ENCODE results near the gene PTK6. TPM values are rescaled to one million over a fixed set of nuclear protein-coding genes. Genes with fewer than 3 reads are reported as not detected.

Gene PTK6
- total and polyA plus RNA-seq, 2 donors (not counting 1 experiment from before 2014, with no cell fraction given) = 0.86 to 2.3 TPM

DNA sequence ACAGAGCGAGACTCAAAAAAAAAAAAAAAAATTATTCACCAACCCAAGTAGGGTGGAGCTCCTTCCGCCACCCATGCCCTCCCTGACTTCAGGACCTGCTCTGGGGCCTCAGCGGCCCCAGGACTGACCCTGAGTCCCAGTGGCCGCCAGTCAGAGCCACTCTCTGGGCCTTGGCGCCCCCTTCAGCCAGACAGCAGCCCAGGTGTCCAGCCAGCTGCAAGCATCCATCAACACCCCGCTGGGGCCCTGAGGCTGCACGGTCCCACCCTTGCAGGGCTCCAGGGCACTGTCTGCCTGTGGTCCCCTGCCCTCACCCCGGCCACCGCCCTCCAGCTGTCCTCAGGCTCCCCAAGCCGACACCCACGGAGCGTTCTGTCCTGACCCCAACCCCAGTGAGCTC is 53.3 kb downstream of the PTK6 start:
- no peak overlapping the region for H3K4me2 ChIP-seq (replicated peaks; ENCODE audit: low read depth, low read length, poor library complexity, severe bottlenecking)
- H3K4me3 ChIP-seq (ENCODE audit: control extremely low read depth in 1 of 5, extremely low read depth in 1 of 5, insufficient read depth in 1 of 5, low read depth in 2 of 5, low read length in 4 of 5) = no peak overlapping the region
- H4K20me1 ChIP-seq (ENCODE audit: control insufficient read depth, insufficient read depth, low read length, poor library complexity, severe bottlenecking) = no peaks in the 10 kb centered on the region
- H3K9ac ChIP-seq (ENCODE audit: low read length) = no peak overlapping the region
- H3K79me2 ChIP-seq (ENCODE audit: control insufficient read depth, insufficient read depth, low read length) = no peaks in the 10 kb centered on the region
- Mint-ChIP-seq H3K9me3 (ENCODE audit: insufficient read depth) (no peaks in the 10 kb centered on the region), H3K4me1 (peaks cover 1% of the 10 kb centered on the region), H3K27me3 (peaks cover 22% of the 10 kb centered on the region), H3K27ac (no peak overlapping the region), H3K4me3 (no peak overlapping the region)
- peaks cover 0 to 20% (median 0%) of the 10 kb centered on the region in 3 donors for H3K9me3 ChIP-seq (ENCODE audit: control extremely low read depth in 1 of 3, control insufficient read depth in 2 of 3, insufficient read depth in 1 of 3, low read length in 2 of 3)
- no peaks in the 10 kb centered on the region for H3K36me3 ChIP-seq (replicated peaks in 1 of 2; ENCODE audit: control extremely low read depth in 1 of 2, control insufficient read depth in 1 of 2, extremely low read depth in 1 of 2, insufficient read depth in 2 of 2, low read length in 1 of 2)
- H2AFZ ChIP-seq (ENCODE audit: insufficient read depth, low read depth, low read length, poor library complexity, severe bottlenecking) = no peak overlapping the region
- H3K27ac ChIP-seq (ENCODE audit: low read length in 2 of 2) = no peak overlapping the region
- ATAC-seq (ENCODE audit: low read depth) (no peak), DNase-seq (no peak)
- H3K27me3 ChIP-seq (replicated peaks in 1 of 4; ENCODE audit: control extremely low read depth in 1 of 4, control insufficient read depth in 3 of 4, insufficient read depth in 4 of 4, low read length in 3 of 4) = peaks cover 0 to 55% (median 7%) of the 10 kb centered on the region in 4 experiments
- TF ChIP-seq EZH2 (IDR thresholded peaks at IDR 0.05; ENCODE audit: borderline replicate concordance, insufficient read depth, low read depth, low read length, poor library complexity, severe bottlenecking) = no peak
- TF ChIP-seq, protein P1, sequence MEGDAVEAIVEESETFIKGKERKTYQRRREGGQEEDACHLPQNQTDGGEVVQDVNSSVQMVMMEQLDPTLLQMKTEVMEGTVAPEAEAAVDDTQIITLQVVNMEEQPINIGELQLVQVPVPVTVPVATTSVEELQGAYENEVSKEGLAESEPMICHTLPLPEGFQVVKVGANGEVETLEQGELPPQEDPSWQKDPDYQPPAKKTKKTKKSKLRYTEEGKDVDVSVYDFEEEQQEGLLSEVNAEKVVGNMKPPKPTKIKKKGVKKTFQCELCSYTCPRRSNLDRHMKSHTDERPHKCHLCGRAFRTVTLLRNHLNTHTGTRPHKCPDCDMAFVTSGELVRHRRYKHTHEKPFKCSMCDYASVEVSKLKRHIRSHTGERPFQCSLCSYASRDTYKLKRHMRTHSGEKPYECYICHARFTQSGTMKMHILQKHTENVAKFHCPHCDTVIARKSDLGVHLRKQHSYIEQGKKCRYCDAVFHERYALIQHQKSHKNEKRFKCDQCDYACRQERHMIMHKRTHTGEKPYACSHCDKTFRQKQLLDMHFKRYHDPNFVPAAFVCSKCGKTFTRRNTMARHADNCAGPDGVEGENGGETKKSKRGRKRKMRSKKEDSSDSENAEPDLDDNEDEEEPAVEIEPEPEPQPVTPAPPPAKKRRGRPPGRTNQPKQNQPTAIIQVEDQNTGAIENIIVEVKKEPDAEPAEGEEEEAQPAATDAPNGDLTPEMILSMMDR (IDR thresholded peaks at IDR 0.05) = no peak
- ChIA-PET CTCF (interaction anchor here (0.8 kb wide), 1 partner anchor 13 kb away, joined by 4 read pairs; no protein-coding TSS in a partner anchor), POLR2A (no interaction called here)
- intact Hi-C loops (cut with micrococcal nuclease) = no loop called here
- H3K4me1 ChIP-seq (ENCODE audit: control insufficient read depth in 2 of 2, insufficient read depth in 2 of 2, low read length in 2 of 2) = peaks cover 0 to 4% of the 10 kb centered on the region in 2 donors
- 79% methylated on average over 10 of the region's 12 CpGs for WGBS (ENCODE audit: insufficient coverage)

DNA sequence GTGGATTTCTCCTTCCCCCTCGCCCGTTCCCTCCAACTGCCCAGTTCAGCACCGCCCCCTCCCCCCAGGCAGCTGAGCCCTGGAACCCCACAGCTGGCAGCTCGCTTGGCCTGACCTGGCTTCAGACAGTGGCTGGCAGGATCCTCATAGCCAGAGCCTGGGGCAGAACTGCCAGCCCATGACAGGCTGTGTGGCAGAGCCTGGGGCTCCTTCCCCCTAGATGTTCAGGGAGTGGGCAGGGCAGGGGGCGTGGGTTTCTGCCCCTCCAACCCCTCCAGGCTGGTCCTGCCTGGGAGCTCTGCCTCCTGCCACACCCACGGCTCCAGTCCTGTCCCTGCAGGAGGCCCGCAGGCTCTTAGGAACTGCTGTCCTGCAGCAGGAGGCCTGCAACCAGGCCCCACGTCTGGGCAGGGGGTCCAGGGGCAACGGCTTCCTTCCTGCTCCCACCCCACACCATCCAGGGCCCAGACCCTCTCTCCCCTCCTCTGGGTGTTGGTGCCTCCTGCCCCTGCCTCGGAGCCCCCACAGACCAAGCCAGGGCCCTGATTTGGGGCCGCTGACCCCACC is 55.1 kb downstream of the PTK6 start:
- intact Hi-C loops (cut with micrococcal nuclease) = no loop called here
- Mint-ChIP-seq H3K4me1 (no peaks in the 10 kb centered on the region), H3K27ac (no peak overlapping the region), H3K27me3 (peaks cover 31% of the 10 kb centered on the region), H3K4me3 (no peak overlapping the region), H3K9me3 (ENCODE audit: insufficient read depth) (no peaks in the 10 kb centered on the region)
- Histone ChIP-seq H3K36me3 (replicated peaks in 1 of 2; ENCODE audit: control extremely low read depth in 1 of 2, control insufficient read depth in 1 of 2, extremely low read depth in 1 of 2, insufficient read depth in 2 of 2, low read length in 1 of 2) (no peaks in the 10 kb centered on the region), H3K27me3 (replicated peaks in 1 of 4; ENCODE audit: control extremely low read depth in 1 of 4, control insufficient read depth in 3 of 4, insufficient read depth in 4 of 4, low read length in 3 of 4) (peaks cover 0 to 52% (median 3%) of the 10 kb centered on the region in 4 experiments), H3K9ac (ENCODE audit: low read length) (no peak overlapping the region), H2AFZ (ENCODE audit: insufficient read depth, low read depth, low read length, poor library complexity, severe bottlenecking) (no peak overlapping the region), H3K79me2 (ENCODE audit: control insufficient read depth, insufficient read depth, low read length) (no peaks in the 10 kb centered on the region), H4K20me1 (ENCODE audit: control insufficient read depth, insufficient read depth, low read length, poor library complexity, severe bottlenecking) (no peaks in the 10 kb centered on the region), H3K27ac (ENCODE audit: low read length in 2 of 2) (no peak overlapping the region), H3K4me3 (ENCODE audit: control extremely low read depth in 1 of 5, extremely low read depth in 1 of 5, insufficient read depth in 1 of 5, low read depth in 2 of 5, low read length in 4 of 5) (no peak overlapping the region), H3K4me1 (ENCODE audit: control insufficient read depth in 2 of 2, insufficient read depth in 2 of 2, low read length in 2 of 2) (no peaks in the 10 kb centered on the region), H3K4me2 (replicated peaks; ENCODE audit: low read depth, low read length, poor library complexity, severe bottlenecking) (no peak overlapping the region), H3K9me3 (ENCODE audit: control extremely low read depth in 1 of 3, control insufficient read depth in 2 of 3, insufficient read depth in 1 of 3, low read length in 2 of 3) (peaks cover 0 to 9% (median 0%) of the 10 kb centered on the region in 3 donors)
- TF ChIP-seq, protein P1 (IDR thresholded peaks at IDR 0.05) = no peak
- ChIA-PET CTCF (no interaction called here), POLR2A (no interaction called here)
- DNase-seq = no peak
- no peak for ATAC-seq (ENCODE audit: low read depth)
- 68% methylated on average over 11 of the region's 11 CpGs for WGBS (ENCODE audit: insufficient coverage)
